Caki2 (cell line): ENCODE data around the gene NUP93. TPM values are rescaled to one million over a fixed set of nuclear protein-coding genes. Genes with fewer than 3 reads are reported as not detected.

Source experiments
- DNase-seq: peaks from one replicate; pipeline ENCODE4 v3.0.0-alpha.2; 2015; ENCODE audit warnings: low read depth
- in situ Hi-C: cut with HindIII; loops from 2 replicates; pipeline ENCODE4 v1.10.0; 2016; ENCODE audit warnings: low sequenced_read_pairs, low pct_unique_long_range_greater_than_20kb, mixed read lengths
- total RNA-seq: library from RNA; depleted of rRNA; stranded (reverse); fragments of >200 nt; shearing (Covaris generic); gene quantifications from 2 replicates; pipeline ENCODE4 v1.2.3, GENCODE V29; 2014; ENCODE audit warnings: low replicate concordance; rRNA removed

Gene NUP93
- total RNA-seq, 1 experiment from 2014 or later: 46.4 TPM

DNA sequence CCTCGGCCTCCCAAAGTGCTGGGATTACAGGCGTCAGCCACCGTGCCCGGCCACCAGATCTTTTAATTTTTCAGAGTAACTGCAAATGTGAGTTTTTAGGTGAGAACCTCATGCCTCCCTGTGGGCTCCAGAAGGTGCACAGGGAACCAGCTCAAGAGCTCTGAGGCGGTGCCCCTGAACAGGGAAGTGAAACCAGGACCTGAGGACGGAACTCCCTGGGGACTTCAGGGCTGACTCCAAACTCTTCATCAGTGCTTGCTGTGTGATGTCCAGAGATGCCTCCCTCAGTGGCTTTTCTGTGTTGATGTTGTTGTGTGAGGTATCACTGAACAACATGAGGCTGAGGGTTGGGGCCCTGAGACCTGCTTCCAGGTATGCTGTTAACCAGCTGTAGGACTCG, 158.9 kb downstream of the NUP93 start:
- DNase-seq: no peak
- in situ Hi-C loops: no loop called here

DNA sequence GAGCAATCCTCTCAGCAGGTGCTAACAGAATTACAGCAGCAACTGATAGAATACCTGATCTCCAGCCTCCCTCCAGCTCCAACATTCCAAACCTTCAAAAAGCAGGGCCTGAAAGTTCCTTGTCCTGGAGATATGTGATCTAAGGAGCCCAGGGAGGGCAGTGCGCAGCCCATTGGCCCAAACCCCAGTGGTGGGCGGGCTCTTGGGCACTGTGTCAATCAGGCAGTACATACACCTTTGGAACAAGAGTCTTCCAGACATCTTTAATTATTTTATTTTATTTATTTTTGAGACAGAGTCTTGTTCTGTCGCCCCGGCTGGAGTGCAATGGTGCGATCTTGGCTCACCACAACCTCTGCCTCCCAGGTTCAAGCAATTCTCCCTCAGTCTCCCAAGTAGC, 159.3 kb downstream of the NUP93 start:
- no peak for DNase-seq

DNA sequence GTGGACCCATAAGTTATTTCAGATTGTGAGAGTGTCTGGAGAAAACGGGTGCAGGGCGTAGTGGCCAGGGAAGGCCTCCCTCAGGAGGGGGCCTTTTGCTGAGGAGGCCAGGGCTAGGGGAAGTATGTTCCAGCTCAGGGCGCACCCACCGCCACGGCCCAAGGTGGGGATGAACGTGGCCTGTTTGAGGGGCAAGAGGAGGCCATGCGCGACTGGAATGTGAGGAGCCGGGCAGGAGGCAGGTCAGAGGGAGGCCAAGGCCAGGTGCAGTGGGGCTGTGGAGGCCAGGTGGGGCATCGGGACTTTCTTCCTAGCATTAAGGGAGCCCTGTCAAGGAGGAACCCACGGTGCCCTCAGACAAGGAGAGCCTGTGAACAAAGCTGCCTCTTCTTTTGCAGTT, 161.8 kb downstream of the NUP93 start:
- in situ Hi-C loops: no loop called here
- DNase-seq: no peak

More for the DNA sequence above, 159.3 kb downstream of the NUP93 start:
- in situ Hi-C loops: no loop called here

DNA sequence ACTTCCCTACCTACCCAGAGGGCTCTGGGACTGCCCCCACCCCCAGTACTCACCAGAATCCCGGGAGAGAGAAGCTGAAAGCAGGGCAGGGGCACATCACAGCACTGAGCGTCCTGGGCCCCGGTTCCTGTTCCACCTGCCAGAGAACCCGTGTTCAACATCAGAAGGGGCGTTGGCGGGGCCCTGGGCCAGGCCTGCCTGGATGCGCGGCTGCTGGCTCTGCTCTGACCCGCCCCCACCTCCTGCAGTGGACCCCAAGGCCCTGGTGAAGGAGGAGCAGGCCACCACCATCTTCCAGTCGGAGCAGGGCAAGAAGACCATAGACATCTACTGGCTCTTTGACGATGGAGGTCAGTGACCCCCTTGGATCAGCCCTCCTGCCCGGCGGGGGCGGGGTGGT, 162.8 kb downstream of the NUP93 start:
- DNase-seq: no peak
- in situ Hi-C loops: no loop called here

DNA sequence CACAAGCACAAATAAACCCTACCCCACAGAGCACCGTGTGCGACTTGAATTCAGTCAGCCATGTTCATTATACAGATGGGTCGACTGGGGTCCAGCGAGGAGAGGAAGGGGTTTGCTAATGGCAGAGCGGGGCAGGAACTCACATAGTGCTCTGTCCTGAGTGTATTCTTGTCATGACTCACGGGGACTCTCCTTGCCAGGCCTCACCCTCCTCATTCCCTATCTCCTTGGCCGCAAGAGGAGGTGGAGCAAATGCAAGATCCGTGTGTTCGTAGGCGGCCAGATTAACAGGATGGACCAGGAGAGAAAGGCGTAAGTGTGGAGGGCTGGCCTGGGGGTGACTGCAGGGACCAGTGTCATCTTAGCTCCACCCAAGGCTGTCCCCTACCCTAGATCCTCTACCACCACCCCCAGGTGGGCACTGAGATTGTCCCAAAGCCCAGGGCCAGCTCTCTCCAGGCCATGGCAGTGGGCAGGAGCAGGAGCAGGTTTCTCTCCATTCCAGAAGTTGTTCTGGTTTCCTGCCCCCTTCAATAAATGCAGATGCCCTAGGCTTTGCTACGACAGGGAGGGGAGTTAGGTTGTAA, 164.5 kb downstream of the NUP93 start:
- in situ Hi-C loops: no loop called here
- DNase-seq: no peak

DNA sequence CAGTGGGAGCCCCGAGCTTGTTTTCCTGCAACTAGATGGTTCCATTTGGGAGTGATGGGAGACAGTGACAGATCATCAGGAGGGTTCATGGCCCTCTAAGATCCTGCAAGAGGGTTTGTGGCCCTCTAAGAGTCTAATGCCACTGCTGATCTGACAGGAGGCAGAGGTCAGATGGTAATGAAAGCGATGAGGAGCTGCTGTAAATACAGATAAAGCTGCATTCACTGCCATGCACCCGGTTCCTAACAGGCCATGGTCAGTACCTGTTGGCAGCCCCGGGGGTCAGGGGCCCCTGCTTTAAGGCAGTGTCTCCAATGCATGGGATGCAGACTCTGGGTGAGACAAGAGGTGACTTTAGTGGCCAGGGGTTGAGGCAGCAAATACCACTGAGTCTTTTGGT, 165.9 kb downstream of the NUP93 start:
- in situ Hi-C loops: no loop called here
- DNase-seq: no peak

DNA sequence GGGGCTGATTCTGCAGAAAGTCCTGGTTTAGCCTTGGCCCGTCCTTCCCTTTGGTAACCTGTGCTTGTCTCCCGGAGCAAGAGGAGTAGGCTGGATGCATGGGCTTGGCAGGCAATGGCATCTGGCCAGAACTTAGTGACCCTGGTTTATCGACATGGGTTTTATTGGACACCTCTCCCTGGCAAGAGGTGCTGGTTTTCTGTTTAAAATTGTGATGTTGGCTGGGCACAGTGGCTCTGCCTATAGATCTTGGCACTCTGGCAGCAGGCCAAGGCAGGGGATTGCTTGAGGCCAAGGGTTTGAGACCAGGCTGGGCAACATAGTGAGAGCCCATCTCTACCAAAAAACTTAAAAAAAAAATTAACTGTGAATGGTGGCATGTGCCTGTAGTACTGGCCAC, 166.3 kb downstream of the NUP93 start:
- in situ Hi-C loops: no loop called here
- no peak for DNase-seq

DNA sequence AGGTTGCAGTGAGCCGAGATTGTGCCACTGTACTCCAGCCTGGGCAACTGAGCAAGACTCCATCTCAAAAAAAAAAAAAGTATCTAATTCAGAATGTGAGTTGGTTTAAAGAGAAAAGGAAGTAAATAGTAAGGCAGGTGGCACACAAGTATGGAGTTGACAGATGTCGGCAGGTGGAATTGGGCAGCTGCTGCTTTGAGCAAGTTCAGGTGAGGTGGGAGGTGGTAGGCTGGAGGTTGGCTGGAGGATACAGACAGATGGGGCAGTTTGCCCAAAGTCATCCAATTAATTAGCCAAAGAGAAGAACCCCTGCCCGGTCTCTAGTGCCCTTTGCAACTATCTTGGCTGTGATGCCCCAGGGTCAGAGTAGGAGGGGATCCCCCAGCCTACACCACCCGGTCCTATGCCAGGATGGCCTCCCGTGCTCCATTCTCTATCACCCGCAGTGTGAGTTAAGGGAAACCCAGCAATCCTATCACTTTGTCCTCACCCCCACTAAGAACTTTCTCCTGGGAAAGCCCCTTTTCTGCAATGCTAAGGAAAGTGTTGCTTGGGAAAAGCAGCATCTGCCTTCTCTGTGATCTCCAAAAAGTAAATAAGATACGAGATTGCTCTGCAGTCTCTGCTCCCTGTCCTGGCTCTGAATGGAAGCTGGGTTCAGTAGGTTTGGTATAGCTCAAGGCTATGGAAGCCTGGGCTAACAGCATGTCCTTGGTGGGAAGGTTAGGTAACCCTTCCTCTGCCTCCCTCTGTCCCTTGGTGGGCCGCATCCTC, 167.3 kb downstream of the NUP93 start:
- in situ Hi-C loops: no loop called here

DNA sequence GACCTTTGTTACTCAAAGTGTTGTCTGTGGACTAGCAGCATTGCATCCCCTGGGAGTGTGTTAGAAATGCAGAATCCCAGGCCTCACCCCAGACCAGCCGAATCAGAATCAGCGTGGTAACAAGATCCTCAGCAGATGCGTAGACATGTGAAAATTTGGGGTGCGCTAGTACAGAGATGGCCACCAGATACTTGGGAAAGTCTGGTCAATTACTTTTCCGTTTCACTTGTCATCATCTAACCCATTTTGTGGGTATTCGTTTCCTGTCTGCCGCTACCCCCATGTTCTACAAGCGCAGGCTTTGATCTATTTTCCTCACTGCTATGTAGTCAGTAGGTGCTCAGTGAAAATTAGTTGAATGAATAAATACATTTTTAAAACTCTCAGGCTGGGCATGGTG, 168.9 kb downstream of the NUP93 start:
- in situ Hi-C loops: no loop called here
- DNase-seq: no peak

More for the DNA sequence above, 167.3 kb downstream of the NUP93 start:
- DNase-seq: no peak

Other genes starting within 250 kb of the NUP93 start
- 33.6 and 62.2 TPM in 2 replicates for gene BBS2, start 210.1 kb upstream of the NUP93 start, total RNA-seq
- not detected in 2 replicates for gene MT4, start 165.1 kb upstream of the NUP93 start, total RNA-seq
- not detected in 2 replicates for gene MT3, start 140.6 kb upstream of the NUP93 start, total RNA-seq
- 149 and 195 TPM in 2 replicates for gene MT2A, start 121.5 kb upstream of the NUP93 start, total RNA-seq
- gene MT1E, start 104.3 kb upstream of the NUP93 start, total RNA-seq: not detected in 2 replicates
- not detected in 2 replicates for gene MT1M, start 97.5 kb upstream of the NUP93 start, total RNA-seq
- gene MT1A, start 91.5 kb upstream of the NUP93 start, total RNA-seq: not detected in 2 replicates
- not detected in 2 replicates for gene MT1B, start 78.2 kb upstream of the NUP93 start, total RNA-seq
- 17.6 TPM in 1 of 2 replicates, not detected in the other for gene MT1F, start 72.2 kb upstream of the NUP93 start, total RNA-seq
- gene MT1G, start 62.1 kb upstream of the NUP93 start, total RNA-seq: not detected in 2 replicates
- not detected in 2 replicates for gene MT1H, start 60.3 kb upstream of the NUP93 start, total RNA-seq
- 141 and 168 TPM in 2 replicates for gene MT1X, start 47.7 kb upstream of the NUP93 start, total RNA-seq
- not detected in 2 replicates for gene SLC12A3, start 135.1 kb downstream of the NUP93 start, total RNA-seq
- 73.9 and 157 TPM in 2 replicates for gene HERPUD1, start 202.0 kb downstream of the NUP93 start, total RNA-seq
- gene CETP, start 231.8 kb downstream of the NUP93 start, total RNA-seq: not detected in 2 replicates